Esophagus muscularis mucosa (tissue), 4 donors: ENCODE results near the gene ARL11. TPM values are rescaled to one million over a fixed set of nuclear protein-coding genes. Genes with fewer than 3 reads are reported as not detected.

Source experiments
- DNase-seq: peaks from one replicate; pipeline ENCODE4 v3.0.0-alpha.2; 2017; ENCODE audit errors: extremely low spot score
- H3K27ac ChIP-seq, 4 donors: fragments of 200-600 bp; sonication (generic); replicated peaks in 1 of 4; 1 replicate in 3 of 4; 2 replicates in 1 of 4; pipeline ENCODE4 v1.5.1; 2016 to 2019; ENCODE audit warnings: mild to moderate bottlenecking in 1 of 4
- H3K27me3 ChIP-seq, 4 donors: fragments of 200-600 bp; sonication (generic); one replicate each; pipeline versions ENCODE4 v1.5.1 to v1.6.0; 2016 to 2019
- H3K36me3 ChIP-seq, 4 donors: fragments of 200-600 bp; sonication (generic); one replicate each; pipeline ENCODE4 v1.5.1; 2016 to 2019
- H3K4me1 ChIP-seq, 4 donors: fragments of 200-600 bp; sonication (generic); one replicate each; pipeline ENCODE4 v1.5.1; 2016 to 2019
- H3K4me3 ChIP-seq, 4 donors: fragments of 200-600 bp; sonication (generic); 1 replicate in 2 of 4; 2 replicates in 2 of 4; pipeline ENCODE4 v1.5.1; 2016 to 2019; ENCODE audit warnings: mild to moderate bottlenecking in 4 of 4, moderate library complexity in 1 of 4
- H3K9me3 ChIP-seq, 4 donors: fragments of 200-600 bp; sonication (generic); 1 replicate in 3 of 4; 2 replicates in 1 of 4; pipeline ENCODE4 v1.5.1; 2016 to 2019
- CTCF ChIP-seq, 3 experiments: fragments of 200-600 bp in 2 of 3; fragments of 450-650 bp in 1 of 3; sonication (generic) in 2 of 3; IDR thresholded peaks; one replicate each; pipeline ENCODE4 v1.5.1; 2017 to 2019; ENCODE audit warnings: antibody characterized with exemption in 3 of 3, mild to moderate bottlenecking in 2 of 3, moderate library complexity in 1 of 3
- EP300 ChIP-seq: sonication (generic); formaldehyde crosslinking; IDR thresholded peaks from one replicate; pipeline ENCODE4 v1.6.1; 2017; ENCODE audit warnings: antibody characterized with exemption
- POLR2A ChIP-seq: fragments of 450-650 bp; IDR thresholded peaks from one replicate; pipeline ENCODE4 v1.6.1; 2017; ENCODE audit warnings: antibody characterized with exemption, moderate library complexity, mild to moderate bottlenecking, low read depth
- POLR2AphosphoS5 ChIP-seq, 2 donors: sonication (generic); formaldehyde crosslinking; IDR thresholded peaks; one replicate each; pipeline ENCODE4 v1.6.1; 2017; ENCODE audit warnings: antibody characterized with exemption in 2 of 2
- WGBS: methylation state at CpG from one replicate; pipeline ENCODE4 v1.1.5; 2018; 5-methylcytosine and 5-hydroxymethylcytosine counted together
- intact Hi-C: fragments of 100-400 bp; cut with DNase I; formaldehyde crosslinking; loops from one replicate; pipeline ENCODE4 v1.15.1; 2023
- total RNA-seq, 4 donors: library from RNA; depleted of rRNA; stranded (reverse); fragments of >200 nt; gene quantifications; one replicate each; pipeline versions ENCODE4 v1.1.0 to v1.2.1, GENCODE V29; 2016

The ARL11 gene
- total RNA-seq, 4 donors from 2014 or later: 0.13 to 0.83 (median 0.35) TPM

- H3K9me3 ChIP-seq: no peaks in the 10 kb centered on the region
- H3K4me3 ChIP-seq: no peak overlapping the region
- no peaks in the 10 kb centered on the region for H3K36me3 ChIP-seq
- TF ChIP-seq POLR2AphosphoS5 (IDR thresholded peaks at IDR 0.05): no peak
- TF ChIP-seq CTCF (IDR thresholded peaks at IDR 0.05): no peak
- TF ChIP-seq POLR2A: no peak
- no peak for TF ChIP-seq EP300
- WGBS: 27% methylated on average over 5 of the region's 5 CpGs
- no peaks in the 10 kb centered on the region for H3K27me3 ChIP-seq
- intact Hi-C loops: loop anchor here (10.0 kb wide), 1 partner anchor 160 kb away; the partner anchor contains the start of genes CAB39L and SETDB2
- H3K4me1 ChIP-seq: peaks cover 0 to 9% (median 0%) of the 10 kb centered on the region in 4 donors
- H3K27ac ChIP-seq: no peak overlapping the region
- no peak for DNase-seq
Observed at GRCh38 chr13:49604570-49604969, 23.7 kb upstream of the ARL11 start.

- Histone ChIP-seq H3K27ac (peak overlapping the region in 1 of 4 donors; percentile 34), H3K36me3 (no peaks in the 10 kb centered on the region), H3K27me3 (no peaks in the 10 kb centered on the region), H3K4me3 (peak overlapping the region; percentile 32 to 48 (median 38)), H3K4me1 (peaks cover 0 to 9% (median 0%) of the 10 kb centered on the region in 4 donors), H3K9me3 (no peaks in the 10 kb centered on the region)
- 33% methylated on average over 15 of the region's 15 CpGs for WGBS
- DNase-seq: peak; percentile 95
- intact Hi-C loops: loop anchor here (5.0 to 10.0 kb wide), 2 partner anchors 162 to 305 kb away; partner anchors contain the start of genes CAB39L and SETDB2
- TF ChIP-seq POLR2A (no peak), EP300 (no peak), POLR2AphosphoS5 (IDR thresholded peaks at IDR 0.05) (peak in 1 of 2 donors; percentile 63), CTCF (IDR thresholded peaks at IDR 0.05) (peak; percentile 74 to 82 (median 76))
Observed at GRCh38 chr13:49606747-49607648, 21.3 kb upstream of the ARL11 start.

- TF ChIP-seq POLR2AphosphoS5 (IDR thresholded peaks at IDR 0.05) (no peak), CTCF (IDR thresholded peaks at IDR 0.05) (no peak), EP300 (no peak), POLR2A (no peak)
- no peak for DNase-seq
- H3K27ac ChIP-seq: no peak overlapping the region
- 45% methylated on average over 5 of the region's 5 CpGs for WGBS
- no peak overlapping the region for H3K4me3 ChIP-seq
- no peaks in the 10 kb centered on the region for H3K36me3 ChIP-seq
- H3K27me3 ChIP-seq: no peaks in the 10 kb centered on the region
- no peaks in the 10 kb centered on the region for H3K9me3 ChIP-seq
- H3K4me1 ChIP-seq: peaks cover 0 to 9% (median 0%) of the 10 kb centered on the region in 4 donors
- intact Hi-C loops: loop anchor here (5.0 to 10.0 kb wide), 2 partner anchors 163 to 305 kb away; partner anchors contain the start of genes CAB39L and SETDB2
Observed at GRCh38 chr13:49607761-49608160, 20.5 kb upstream of the ARL11 start.

- Histone ChIP-seq H3K9me3 (no peaks in the 10 kb centered on the region), H3K36me3 (no peaks in the 10 kb centered on the region), H3K27ac (no peak overlapping the region), H3K27me3 (no peaks in the 10 kb centered on the region), H3K4me3 (no peak overlapping the region), H3K4me1 (peaks cover 0 to 9% (median 0%) of the 10 kb centered on the region in 4 donors)
- TF ChIP-seq POLR2AphosphoS5 (IDR thresholded peaks at IDR 0.05) (no peak), EP300 (no peak), CTCF (IDR thresholded peaks at IDR 0.05) (no peak), POLR2A (no peak)
- intact Hi-C loops: loop anchor here (5.0 to 10.0 kb wide), 2 partner anchors 164 to 306 kb away; partner anchors contain the start of genes CAB39L and SETDB2
- 82% methylated on average over 1 of the region's 1 CpG for WGBS
- DNase-seq: no peak
Observed at GRCh38 chr13:49608651-49609331, 19.5 kb upstream of the ARL11 start.
